ENCODE data around the gene SNAI1. TPM values are rescaled to one million over a fixed set of nuclear protein-coding genes. Genes with fewer than 3 reads are reported as not detected.

The SNAI1 gene
- total RNA-seq, 1 donor from 2014 or later: not detected

DNA sequence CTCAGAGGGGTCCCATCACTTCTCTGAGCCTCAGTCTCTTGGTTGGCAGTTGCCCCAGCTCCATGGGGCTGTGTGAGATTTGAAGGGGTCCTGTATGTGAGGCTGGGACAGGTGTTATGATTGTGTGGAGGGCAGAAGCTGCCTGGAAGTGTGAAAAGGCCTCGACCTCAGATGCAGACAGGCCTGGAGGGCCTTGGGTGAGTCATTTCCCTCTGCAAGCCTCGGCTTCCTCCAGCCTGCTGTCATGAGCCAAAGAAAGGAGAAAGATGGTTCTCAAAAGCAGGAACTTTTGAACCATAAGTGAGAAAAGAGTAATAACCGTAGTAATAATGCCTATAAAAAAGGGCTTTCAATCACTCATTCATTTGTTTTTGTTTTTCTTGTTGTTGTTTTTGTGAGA lies 37.5 kb downstream of the SNAI1 start:
- FAIRE-seq (no peak), DNase-seq (ENCODE audit: low read depth) (peak; percentile 78)
- TF ChIP-seq CTCF (IDR thresholded peaks at IDR 0.05; ENCODE audit: insufficient read depth, low read length, severe bottlenecking): no peak
- H3K27me3 ChIP-seq (ENCODE audit: control insufficient read depth, insufficient read depth, low read length): no peaks in the 10 kb centered on the region
- H3K36me3 ChIP-seq (ENCODE audit: control insufficient read depth, insufficient read depth, low read length): no peaks in the 10 kb centered on the region
- no peak overlapping the region for H3K4me3 ChIP-seq (ENCODE audit: low read depth, low read length)

DNA sequence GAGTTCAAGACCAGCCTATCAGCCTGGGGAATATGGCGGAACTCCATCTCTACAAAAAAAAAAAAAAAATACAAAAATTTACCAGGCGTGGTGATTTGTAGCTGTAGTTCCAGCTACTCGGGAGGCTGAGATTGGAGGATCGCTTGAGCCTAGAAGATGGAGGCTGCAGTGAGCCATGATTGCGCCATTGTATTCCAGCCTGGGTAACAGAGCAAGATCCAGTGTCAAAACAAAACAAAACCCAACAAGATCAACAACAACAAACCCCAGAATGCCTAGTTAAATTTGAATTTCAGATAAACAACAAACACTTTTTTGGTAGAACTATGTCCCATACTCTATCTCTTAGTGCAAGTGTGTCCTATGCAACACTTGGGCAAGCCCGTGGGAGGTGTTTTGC lies 39.9 kb downstream of the SNAI1 start:
- no peaks in the 10 kb centered on the region for H3K27me3 ChIP-seq (ENCODE audit: control insufficient read depth, insufficient read depth, low read length)
- FAIRE-seq: no peak
- no peak for DNase-seq (ENCODE audit: low read depth)
- no peaks in the 10 kb centered on the region for H3K36me3 ChIP-seq (ENCODE audit: control insufficient read depth, insufficient read depth, low read length)
- TF ChIP-seq CTCF (IDR thresholded peaks at IDR 0.05; ENCODE audit: insufficient read depth, low read length, severe bottlenecking): no peak
- no peak overlapping the region for H3K4me3 ChIP-seq (ENCODE audit: low read depth, low read length)

GRCh38 chr20:50023116-50023805 lies 40.5 kb downstream of the SNAI1 start:
- DNase-seq (ENCODE audit: low read depth): no peak
- H3K36me3 ChIP-seq (ENCODE audit: control insufficient read depth, insufficient read depth, low read length): no peaks in the 10 kb centered on the region
- FAIRE-seq: no peak
- H3K27me3 ChIP-seq (ENCODE audit: control insufficient read depth, insufficient read depth, low read length): no peaks in the 10 kb centered on the region
- H3K4me3 ChIP-seq (ENCODE audit: low read depth, low read length): no peak overlapping the region
- no peak for TF ChIP-seq CTCF (IDR thresholded peaks at IDR 0.05; ENCODE audit: insufficient read depth, low read length, severe bottlenecking)

DNA sequence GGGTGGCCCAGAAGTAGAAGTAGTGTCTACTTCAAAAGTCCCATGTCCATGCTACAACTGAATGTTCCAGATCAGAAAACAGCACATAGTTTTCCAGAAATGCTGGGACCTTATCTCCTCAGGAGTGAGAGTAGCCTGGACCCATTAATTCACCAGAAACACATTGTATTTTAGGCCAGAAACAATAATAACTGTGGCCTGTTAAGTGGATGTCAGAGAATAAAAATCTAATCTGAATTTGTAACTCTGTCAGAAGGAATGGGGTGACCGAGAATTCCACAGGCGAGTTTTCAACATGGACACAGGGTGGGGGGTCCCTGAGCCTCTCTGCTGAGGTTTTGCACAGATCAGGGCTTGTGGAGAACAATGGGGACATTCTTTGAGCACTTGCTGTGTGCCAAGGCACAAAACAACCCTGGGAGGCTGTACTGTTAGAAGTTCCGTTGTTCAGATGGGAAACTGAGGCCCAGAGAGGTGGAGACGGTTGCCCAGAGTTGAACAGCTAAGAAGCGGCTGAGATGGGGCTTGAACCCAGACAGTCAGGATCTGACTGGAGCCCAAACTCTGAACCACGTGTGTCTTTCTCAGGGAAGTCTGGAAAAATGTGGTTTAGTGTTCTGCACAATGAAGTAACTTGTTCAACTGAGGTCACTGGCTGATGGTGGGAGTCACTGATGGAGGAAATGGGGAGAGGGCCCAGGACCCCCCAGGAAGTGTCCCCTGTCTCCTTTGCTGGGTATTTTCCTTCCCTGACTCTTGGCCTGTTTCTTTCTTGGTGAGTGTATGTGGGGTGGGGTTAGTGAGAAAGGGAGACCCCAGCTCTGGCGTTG lies 44.2 kb downstream of the SNAI1 start:
- no peak overlapping the region for H3K4me3 ChIP-seq (ENCODE audit: low read depth, low read length)
- no peaks in the 10 kb centered on the region for H3K27me3 ChIP-seq (ENCODE audit: control insufficient read depth, insufficient read depth, low read length)
- H3K36me3 ChIP-seq (ENCODE audit: control insufficient read depth, insufficient read depth, low read length): no peaks in the 10 kb centered on the region
- no peak for TF ChIP-seq CTCF (IDR thresholded peaks at IDR 0.05; ENCODE audit: insufficient read depth, low read length, severe bottlenecking)
- FAIRE-seq (no peak), DNase-seq (ENCODE audit: low read depth) (no peak)

DNA sequence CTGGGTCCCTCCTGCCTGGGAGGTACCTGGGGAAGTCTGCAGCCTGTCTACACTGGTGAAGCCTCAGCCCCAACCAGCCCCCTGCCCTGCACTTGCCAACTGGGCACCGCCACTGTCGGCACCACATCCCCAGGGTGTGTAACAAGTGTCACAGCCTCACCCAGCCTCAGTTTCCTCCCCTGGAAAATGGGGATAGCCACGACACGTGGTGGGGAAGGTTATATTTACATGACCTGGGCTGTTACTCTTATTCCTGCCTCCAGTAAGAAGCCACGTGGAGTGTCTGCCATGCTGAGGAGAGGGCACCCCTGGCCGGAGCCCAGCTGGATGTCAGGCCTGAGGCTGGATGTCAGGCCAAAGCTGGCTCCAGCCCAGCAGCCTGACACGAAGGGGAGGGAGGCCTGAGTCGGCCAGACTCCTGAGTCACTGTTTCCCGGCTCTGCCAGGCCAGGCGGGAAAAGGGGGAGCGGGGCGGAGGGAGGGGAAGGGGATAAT lies 44.9 kb downstream of the SNAI1 start:
- TF ChIP-seq CTCF (IDR thresholded peaks at IDR 0.05; ENCODE audit: insufficient read depth, low read length, severe bottlenecking): no peak
- Histone ChIP-seq H3K4me3 (ENCODE audit: low read depth, low read length) (no peak overlapping the region), H3K36me3 (ENCODE audit: control insufficient read depth, insufficient read depth, low read length) (no peaks in the 10 kb centered on the region), H3K27me3 (ENCODE audit: control insufficient read depth, insufficient read depth, low read length) (no peaks in the 10 kb centered on the region)
- DNase-seq (ENCODE audit: low read depth): peak; percentile 59
- no peak for FAIRE-seq
